Activated T-cell treated with anti-CD3 and anti-CD28 coated beads, Interleukin-2, amount 50 U/mL, for 72 hours (primary cell): ENCODE results near the gene OR1D5. TPM values are rescaled to one million over a fixed set of nuclear protein-coding genes. Genes with fewer than 3 reads are reported as not detected.
"Not testable (repeated sequence)": the region's sequence is repeated elsewhere in the genome, so short reads cannot be mapped to it uniquely, and the experiment has no call there.

Experiments used
- ATAC-seq, 2 donors: fragments of 150-1000 bp; cut with Tn5 transposase; replicated peaks in 1 of 2; 2 replicates each; pipeline ENCODE4 v1.10.0; 2021; ENCODE audit warnings: moderate library complexity in 2 of 2, mild to moderate bottlenecking in 1 of 2
- DNase-seq, 2 donors: peaks; one replicate each; pipeline ENCODE4 v3.0.0; 2021 to 2022; ENCODE audit warnings: mixed read lengths in 1 of 2
- H3K27ac Mint-ChIP-seq: one replicate; pipeline ENCODE4 v1.8.0; 2022; ENCODE audit warnings: mild to moderate bottlenecking, moderate library complexity, mixed read lengths
- H3K27me3 Mint-ChIP-seq: one replicate; pipeline ENCODE4 v1.8.0; 2022; ENCODE audit warnings: low read depth, mixed read lengths
- H3K36me3 Mint-ChIP-seq, 2 donors: one replicate each; pipeline ENCODE4 v1.8.0; 2022; ENCODE audit warnings: mixed read lengths in 2 of 2, mild to moderate bottlenecking in 1 of 2; ENCODE audit not compliant: insufficient read depth in 2 of 2
- H3K4me1 Mint-ChIP-seq: one replicate; pipeline ENCODE4 v1.8.0; 2022; ENCODE audit warnings: low read depth, mixed read lengths
- H3K4me3 Mint-ChIP-seq, 2 donors: one replicate each; pipeline ENCODE4 v1.8.0; 2022; ENCODE audit warnings: mild to moderate bottlenecking in 2 of 2, mixed read lengths in 2 of 2, moderate library complexity in 2 of 2
- H3K9me3 Mint-ChIP-seq, 2 donors: one replicate each; pipeline ENCODE4 v1.8.0; 2022; ENCODE audit warnings: mixed read lengths in 2 of 2
- total RNA-seq, 2 donors: library from RNA; stranded (reverse); gene quantifications; one replicate each; pipeline ENCODE4 v1.2.3, GENCODE V29; 2022

OR1D5 gene
- total RNA-seq, 2 donors from 2014 or later = not detected

GRCh38 chr17:3037259-3037658 is 26.1 kb downstream of the OR1D5 start:
- Mint-ChIP-seq H3K27me3 (peaks cover 22% of the 10 kb centered on the region), H3K27ac (no peak overlapping the region), H3K9me3 (peaks cover 0 to 2% of the 10 kb centered on the region in 2 donors), H3K36me3 (no peaks in the 10 kb centered on the region), H3K4me1 (peaks cover 13% of the 10 kb centered on the region), H3K4me3 (no peak overlapping the region)
- DNase-seq = no peak
- ATAC-seq = no peak

- no peak for ATAC-seq
- H3K9me3 Mint-ChIP-seq = no peaks in the 10 kb centered on the region
- no peaks in the 10 kb centered on the region for H3K36me3 Mint-ChIP-seq
- H3K4me1 Mint-ChIP-seq = peaks cover 13% of the 10 kb centered on the region
- H3K4me3 Mint-ChIP-seq = no peak overlapping the region
- no peak overlapping the region for H3K27ac Mint-ChIP-seq
- H3K27me3 Mint-ChIP-seq = peaks cover 17% of the 10 kb centered on the region
- DNase-seq = no peak
These were observed 26.6 kb downstream of the OR1D5 start for GRCh38 chr17:3036800-3037199.

- no peak for DNase-seq
These were observed 27.5 kb downstream of the OR1D5 start for GRCh38 chr17:3035968-3036280.

GRCh38 chr17:3035256-3035967 is 28.0 kb downstream of the OR1D5 start:
- no peaks in the 10 kb centered on the region for H3K36me3 Mint-ChIP-seq
- H3K4me3 Mint-ChIP-seq = no peak overlapping the region
- peaks cover 8% of the 10 kb centered on the region for H3K27me3 Mint-ChIP-seq
- peaks cover 13% of the 10 kb centered on the region for H3K4me1 Mint-ChIP-seq
- no peak for DNase-seq
- H3K27ac Mint-ChIP-seq = no peak overlapping the region
- H3K9me3 Mint-ChIP-seq = no peaks in the 10 kb centered on the region
- ATAC-seq = no peak

More at GRCh38 chr17:3035968-3036280, 27.5 kb downstream of the OR1D5 start:
- peaks cover 13% of the 10 kb centered on the region for H3K4me1 Mint-ChIP-seq
- H3K4me3 Mint-ChIP-seq = no peak overlapping the region
- ATAC-seq = no peak
- no peak overlapping the region for H3K27ac Mint-ChIP-seq
- H3K9me3 Mint-ChIP-seq = no peaks in the 10 kb centered on the region
- peaks cover 9% of the 10 kb centered on the region for H3K27me3 Mint-ChIP-seq
- H3K36me3 Mint-ChIP-seq = no peaks in the 10 kb centered on the region

GRCh38 chr17:3034578-3034920 is 28.9 kb downstream of the OR1D5 start:
- peaks cover 8% of the 10 kb centered on the region for H3K4me1 Mint-ChIP-seq
- DNase-seq = no peak
- H3K4me3 Mint-ChIP-seq = no peak overlapping the region
- no peak for ATAC-seq
- H3K36me3 Mint-ChIP-seq = no peaks in the 10 kb centered on the region
- H3K9me3 Mint-ChIP-seq = no peaks in the 10 kb centered on the region
- H3K27ac Mint-ChIP-seq = no peak overlapping the region
- no peaks in the 10 kb centered on the region for H3K27me3 Mint-ChIP-seq

GRCh38 chr17:3033741-3034577 is 29.4 kb downstream of the OR1D5 start:
- H3K27ac Mint-ChIP-seq = no peak overlapping the region

GRCh38 chr17:3033248-3033640 is 30.2 kb downstream of the OR1D5 start:
- Mint-ChIP-seq H3K27ac (no peak overlapping the region), H3K27me3 (no peaks in the 10 kb centered on the region), H3K4me1 (no peaks in the 10 kb centered on the region), H3K4me3 (no peak overlapping the region), H3K36me3 (no peaks in the 10 kb centered on the region), H3K9me3 (no peaks in the 10 kb centered on the region)
- ATAC-seq = no peak
- DNase-seq = no peak

More at GRCh38 chr17:3033741-3034577, 29.4 kb downstream of the OR1D5 start:
- DNase-seq = no peak
- Mint-ChIP-seq H3K4me3 (no peak overlapping the region), H3K4me1 (peaks cover 2% of the 10 kb centered on the region), H3K27me3 (no peaks in the 10 kb centered on the region), H3K36me3 (no peaks in the 10 kb centered on the region), H3K9me3 (no peaks in the 10 kb centered on the region)
- no peak for ATAC-seq

- DNase-seq (no peak), ATAC-seq (no peak)
- H3K9me3 Mint-ChIP-seq = no peaks in the 10 kb centered on the region
- H3K4me3 Mint-ChIP-seq = no peak overlapping the region
- H3K27ac Mint-ChIP-seq = no peak overlapping the region
- no peaks in the 10 kb centered on the region for H3K36me3 Mint-ChIP-seq
- H3K4me1 Mint-ChIP-seq = no peaks in the 10 kb centered on the region
- no peaks in the 10 kb centered on the region for H3K27me3 Mint-ChIP-seq
These were observed 30.9 kb downstream of the OR1D5 start for GRCh38 chr17:3032258-3033247.

GRCh38 chr17:3030852-3031470 is 32.4 kb downstream of the OR1D5 start:
- not testable (repeated sequence) for H3K9me3 Mint-ChIP-seq, H3K36me3 Mint-ChIP-seq, H3K4me1 Mint-ChIP-seq, H3K4me3 Mint-ChIP-seq, H3K27ac Mint-ChIP-seq, DNase-seq, H3K27me3 Mint-ChIP-seq, ATAC-seq

- Mint-ChIP-seq H3K9me3 (no peaks in the 10 kb centered on the region), H3K36me3 (no peaks in the 10 kb centered on the region), H3K4me3 (no peak overlapping the region), H3K27me3 (no peaks in the 10 kb centered on the region), H3K4me1 (no peaks in the 10 kb centered on the region), H3K27ac (no peak overlapping the region)
- ATAC-seq (no peak), DNase-seq (no peak)
These were observed 33.3 kb downstream of the OR1D5 start for GRCh38 chr17:3030096-3030495.

- Mint-ChIP-seq H3K4me1 (no peaks in the 10 kb centered on the region), H3K27me3 (no peaks in the 10 kb centered on the region), H3K4me3 (no peak overlapping the region), H3K9me3 (no peaks in the 10 kb centered on the region), H3K36me3 (no peaks in the 10 kb centered on the region), H3K27ac (no peak overlapping the region)
- DNase-seq (no peak), ATAC-seq (no peak)
These were observed 34.0 kb downstream of the OR1D5 start for GRCh38 chr17:3029213-3029913.

- DNase-seq (no peak), ATAC-seq (no peak)
- Mint-ChIP-seq H3K36me3 (peaks cover 7 to 8% of the 10 kb centered on the region in 2 donors), H3K4me3 (no peak overlapping the region), H3K27me3 (no peaks in the 10 kb centered on the region), H3K9me3 (peaks cover 3 to 8% of the 10 kb centered on the region in 2 donors), H3K4me1 (no peaks in the 10 kb centered on the region), H3K27ac (no peak overlapping the region)
These were observed 35.4 kb downstream of the OR1D5 start for GRCh38 chr17:3027786-3028532.
